DOHH2 (cell line): ENCODE results near the gene CCDC40.

ENCODE experiments used
- EZH2phosphoT487 ChIP-seq: fragments of 200-600 bp; sonication (generic); IDR thresholded peaks from 2 replicates; pipeline ENCODE4 v1.6.1; 2017; ENCODE audit warnings: borderline replicate concordance, mild to moderate bottlenecking, antibody characterized with exemption, low read length, moderate library complexity, mixed read lengths
- TF ChIP-seq, protein P1 (sequence below): fragments of 200-600 bp; sonication (generic); IDR thresholded peaks from one replicate; pipeline ENCODE4 v1.5.1; 2014; ENCODE audit warnings: antibody characterized with exemption, mild to moderate bottlenecking, low read depth, low read length; ENCODE audit not compliant: poor library complexity, severe bottlenecking

DNA sequence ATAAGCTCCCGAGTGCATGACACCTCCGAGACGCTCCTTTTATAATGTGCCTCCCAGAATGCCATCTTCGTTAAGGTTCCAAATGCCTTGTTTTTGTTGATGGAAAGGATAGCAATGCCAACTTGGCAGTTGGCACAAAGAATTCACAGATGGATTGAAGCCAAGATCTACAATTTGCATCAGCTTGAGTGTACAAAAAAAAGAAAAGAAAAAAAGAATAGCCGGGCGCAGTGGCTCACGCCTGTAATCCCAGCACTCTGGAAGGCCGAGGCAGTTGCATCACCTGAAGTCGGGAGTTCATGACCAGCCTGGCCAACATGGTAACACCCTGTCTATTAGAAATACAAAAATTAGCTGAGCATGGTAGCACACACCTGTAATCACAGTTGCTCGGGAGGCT is 8.4 kb upstream of the CCDC40 start:
- TF ChIP-seq EZH2phosphoT487, result no peak
- TF ChIP-seq, protein P1, sequence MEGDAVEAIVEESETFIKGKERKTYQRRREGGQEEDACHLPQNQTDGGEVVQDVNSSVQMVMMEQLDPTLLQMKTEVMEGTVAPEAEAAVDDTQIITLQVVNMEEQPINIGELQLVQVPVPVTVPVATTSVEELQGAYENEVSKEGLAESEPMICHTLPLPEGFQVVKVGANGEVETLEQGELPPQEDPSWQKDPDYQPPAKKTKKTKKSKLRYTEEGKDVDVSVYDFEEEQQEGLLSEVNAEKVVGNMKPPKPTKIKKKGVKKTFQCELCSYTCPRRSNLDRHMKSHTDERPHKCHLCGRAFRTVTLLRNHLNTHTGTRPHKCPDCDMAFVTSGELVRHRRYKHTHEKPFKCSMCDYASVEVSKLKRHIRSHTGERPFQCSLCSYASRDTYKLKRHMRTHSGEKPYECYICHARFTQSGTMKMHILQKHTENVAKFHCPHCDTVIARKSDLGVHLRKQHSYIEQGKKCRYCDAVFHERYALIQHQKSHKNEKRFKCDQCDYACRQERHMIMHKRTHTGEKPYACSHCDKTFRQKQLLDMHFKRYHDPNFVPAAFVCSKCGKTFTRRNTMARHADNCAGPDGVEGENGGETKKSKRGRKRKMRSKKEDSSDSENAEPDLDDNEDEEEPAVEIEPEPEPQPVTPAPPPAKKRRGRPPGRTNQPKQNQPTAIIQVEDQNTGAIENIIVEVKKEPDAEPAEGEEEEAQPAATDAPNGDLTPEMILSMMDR, result no peak
